Measurements from ENCODE around the gene FLT4. TPM values are rescaled to one million over a fixed set of nuclear protein-coding genes. Genes with fewer than 3 reads are reported as not detected.

Gene FLT4
- total RNA-seq, 1 experiment from 2014 or later: 6.3 TPM

- TF ChIP-seq CTCF (conservative IDR thresholded peaks at IDR 0.05): no peak
- Mint-ChIP-seq H3K9me3 (no peaks in the 10 kb centered on the region; a peak in 1 of 5 replicates), H3K4me1 (peaks cover 6 to 15% of the 10 kb centered on the region in 2 experiments), H3K27ac (no peak overlapping the region; a peak in 2 of 7 replicates), H3K27me3 (ENCODE audit: low read depth) (peaks cover 37% of the 10 kb centered on the region), H3K36me3 (ENCODE audit: insufficient read depth in 1 of 3, low read depth in 3 of 3) (peaks cover 0 to 4% (median 0%) of the 10 kb centered on the region in 3 experiments; a peak in 2 of 7 replicates), H3K4me3 (no peak overlapping the region; a peak in 1 of 5 replicates)
- Histone ChIP-seq H2BK120ac (ENCODE audit: low read depth, low read length, poor library complexity, severe bottlenecking) (no peak overlapping the region), H4K8ac (replicated peaks; ENCODE audit: insufficient read length, low read depth, low read length) (no peak overlapping the region), H3T11ph (ENCODE audit: low read length) (no peak overlapping the region), H2BK5ac (ENCODE audit: insufficient read length, low read length) (no peak overlapping the region), H3K27me3 (ENCODE audit: insufficient read depth, low read length) (peaks cover 11% of the 10 kb centered on the region; the same call in 1 of the 2 replicates), H3K79me1 (ENCODE audit: insufficient read depth, low read depth, low read length, poor library complexity, severe bottlenecking) (no peaks in the 10 kb centered on the region), H3K4me2 (ENCODE audit: insufficient read depth, insufficient read length, low read length) (no peak overlapping the region), H3K9ac (ENCODE audit: extremely low read depth, insufficient read length, low read length) (no peak overlapping the region), H3K4ac (ENCODE audit: low read depth, low read length) (no peak overlapping the region), H4K20me1 (ENCODE audit: control insufficient read depth, insufficient read depth, insufficient read length) (no peaks in the 10 kb centered on the region), H3K14ac (ENCODE audit: insufficient read depth, low read length) (no peak overlapping the region), H2BK12ac (ENCODE audit: insufficient read length, low read depth, low read length) (no peak overlapping the region), H2BK20ac (ENCODE audit: low read depth, low read length, poor library complexity, severe bottlenecking) (no peak overlapping the region), H3K18ac (ENCODE audit: insufficient read length, low read depth, low read length) (no peak overlapping the region), H4K91ac (ENCODE audit: insufficient read length, low read depth, low read length) (no peak overlapping the region), H3K4me1 (ENCODE audit: insufficient read depth, low read length) (no peaks in the 10 kb centered on the region), H2AK5ac (ENCODE audit: insufficient read length, low read length) (no peak overlapping the region), H4K5ac (ENCODE audit: insufficient read length, low read depth, low read length) (no peak overlapping the region), H3K9me3 (ENCODE audit: control insufficient read depth, low read depth, low read length) (no peaks in the 10 kb centered on the region), H3K56ac (ENCODE audit: insufficient read length, low read depth, low read length) (no peak overlapping the region), H3K23me2 (ENCODE audit: insufficient read length, low read depth, low read length, poor library complexity, severe bottlenecking) (peaks cover 8% of the 10 kb centered on the region), H3K79me2 (ENCODE audit: insufficient read depth, low read length) (no peaks in the 10 kb centered on the region), H3K27ac (ENCODE audit: insufficient read length, low read depth, low read length) (no peak overlapping the region), H2BK15ac (ENCODE audit: low read depth, low read length) (no peak overlapping the region), H2AFZ (ENCODE audit: low read length) (no peak overlapping the region), H3K23ac (ENCODE audit: insufficient read length, low read depth, low read length) (no peak overlapping the region)
- DNase-seq: no peak
- WGBS (ENCODE audit: extremely low coverage, insufficient read length, low lambda C conversion rate): no CpG with 5 or more reads among the region's 20 CpGs
Observed at GRCh38 chr5:180644129-180644824, 5.1 kb downstream of the FLT4 start.

Data from H9 (cell line).